HepG2 (cell line): ENCODE data around the gene PRR5L. TPM values are rescaled to one million over a fixed set of nuclear protein-coding genes. Genes with fewer than 3 reads are reported as not detected.

Experiments
- ATAC-seq: fragments of 200-7000 bp; cut with Tn5 transposase; 3 replicates; pipeline ENCODE4 v1.9.1; 2020; ENCODE audit warnings: mild to moderate bottlenecking, moderate library complexity
- BruUV-seq: library from RNA; stranded (reverse); fragments of 400-500 nt; replicated peaks from 2 replicates; lab custom pipeline; 2021; lab: Mats Ljungman, UMichigan
- CTCF ChIA-PET: fragments of 300-600 bp; formaldehyde crosslinking; extraction: SDS; loops from one replicate; lab custom pipeline; 2021; ENCODE audit warnings: low total read pairs, inconsistent platforms, low intra/inter-chr PET ratio; lab: Yijun Ruan, JAX
- POLR2A ChIA-PET: fragments of 350-600 bp; sonication (Branson Sonifier 250); formaldehyde crosslinking; loops from one replicate; lab custom pipeline; 2020; ENCODE audit warnings: antibody characterized with exemption, inconsistent platforms; lab: Yijun Ruan, JAX
- DNase-seq: peaks from one replicate; pipeline ENCODE4 v3.0.0-alpha.2; 2015; ENCODE audit warnings: low spot score
- FAIRE-seq: peaks from 3 replicates; lab custom pipeline; 2011; peaks lifted over from hg19 to GRCh38; lab: Jason Lieb, UNC
- H2AFZ ChIP-seq: one replicate; pipeline ENCODE4 v1.6.1; 2011; ENCODE audit warnings: low read length, inconsistent platforms
- H3K27ac ChIP-seq: fragments of 300-600 bp; 3 replicates; pipeline ENCODE4 v1.8.0; 2011; ENCODE audit warnings: mixed run types, mild to moderate bottlenecking, mixed read lengths, low read length, inconsistent platforms; ENCODE audit not compliant: insufficient read depth; ENCODE audit errors: extremely low read length
- H3K27me3 ChIP-seq, 2 experiments: fragments of 200-600 bp in 1 of 2; 2 replicates in 1 of 2; 3 replicates in 1 of 2; pipeline versions ENCODE4 v1.6.0 to v1.8.0; 2011; ENCODE audit warnings: low read length in 2 of 2, mild to moderate bottlenecking in 2 of 2, moderate library complexity in 2 of 2, inconsistent platforms in 1 of 2; ENCODE audit not compliant: insufficient read depth in 2 of 2, control insufficient read depth in 1 of 2
- H3K36me3 ChIP-seq, 2 experiments: fragments of 200-600 bp in 1 of 2; replicated peaks in 1 of 2; 2 replicates in 1 of 2; 3 replicates in 1 of 2; pipeline versions ENCODE4 v1.5.1 to v1.8.0; 2011; ENCODE audit warnings: low read length in 2 of 2, inconsistent platforms in 1 of 2; ENCODE audit not compliant: insufficient read depth in 2 of 2, control insufficient read depth in 1 of 2
- H3K4me1 ChIP-seq: 2 replicates; pipeline ENCODE4 v1.5.1; 2012; ENCODE audit warnings: low read length, inconsistent platforms; ENCODE audit not compliant: insufficient read depth
- H3K4me2 ChIP-seq: 2 replicates; pipeline ENCODE4 v1.6.0; 2011; ENCODE audit warnings: low read depth, low read length, inconsistent platforms
- H3K4me3 ChIP-seq, 3 experiments: fragments of 200-600 bp in 1 of 3; sonication (generic), shearing (Covaris generic) in 1 of 3; replicated peaks in 1 of 3; 2 replicates each; pipeline ENCODE4 v1.5.1; 2011 to 2016; ENCODE audit warnings: low read length in 3 of 3, inconsistent platforms in 2 of 3, low read depth in 2 of 3, mild to moderate bottlenecking in 2 of 3, control low read depth in 1 of 3, mixed read lengths in 1 of 3; ENCODE audit not compliant: insufficient read depth in 1 of 3
- H3K79me2 ChIP-seq: one replicate; pipeline ENCODE4 v1.6.1; 2011; ENCODE audit warnings: low read length, inconsistent platforms; ENCODE audit not compliant: insufficient read depth
- H3K9ac ChIP-seq: 2 replicates; pipeline ENCODE4 v1.6.0; 2011; ENCODE audit warnings: mild to moderate bottlenecking, low read depth, low read length, inconsistent platforms; ENCODE audit not compliant: insufficient read depth
- H3K9me3 ChIP-seq: 2 replicates; pipeline ENCODE4 v1.5.1; 2012; ENCODE audit warnings: mild to moderate bottlenecking, low read length
- H4K20me1 ChIP-seq: 2 replicates; pipeline ENCODE4 v1.6.0; 2011; ENCODE audit warnings: inconsistent platforms, mild to moderate bottlenecking, low read length, moderate library complexity; ENCODE audit not compliant: insufficient read depth
- EHMT2 ChIP-seq: fragments of 200-600 bp; sonication (generic); IDR thresholded peaks from 2 replicates; pipeline ENCODE4 v1.7.0; 2017; ENCODE audit warnings: antibody characterized with exemption, low read depth, low read length, borderline replicate concordance
- ETV5 ChIP-seq: IDR thresholded peaks from 2 replicates; pipeline ENCODE4 v1.6.1; 2018; ENCODE audit warnings: missing biosample characterization, missing genetic modification reagents, inconsistent platforms, borderline replicate concordance
- HDAC2 ChIP-seq: sonication (generic); formaldehyde crosslinking; IDR thresholded peaks from 2 replicates; pipeline ENCODE4 v1.4.0; 2020; ENCODE audit warnings: missing genetic modification reagents
- MBNL3 ChIP-seq: fragments of 250-450 bp; sonication (Bioruptor Pico); conservative IDR thresholded peaks from 2 replicates; pipeline ENCODE4 v1.8.0; 2022; ENCODE audit warnings: mild to moderate bottlenecking, inconsistent platforms
- NCOA1 ChIP-seq: sonication (generic); formaldehyde crosslinking; IDR thresholded peaks from 2 replicates; pipeline ENCODE4 v1.9.0; 2021; ENCODE audit warnings: missing genetic modification reagents
- NR2F6 ChIP-seq, 2 experiments: IDR thresholded peaks; 2 replicates each; pipeline ENCODE4 v1.6.1; 2016; ENCODE audit warnings: antibody characterized with exemption in 1 of 2, mild to moderate bottlenecking in 1 of 2
- RBM39 ChIP-seq: fragments of 200-400 bp; formaldehyde crosslinking; IDR thresholded peaks from one replicate; pipeline ENCODE4 v1.6.1; 2018; ENCODE audit warnings: antibody characterized with exemption, mild to moderate bottlenecking, low read depth, low read length; ENCODE audit not compliant: poor library complexity, severe bottlenecking
- ZNF614 ChIP-seq: IDR thresholded peaks from 2 replicates; pipeline ENCODE4 v1.6.1; 2018; ENCODE audit warnings: missing biosample characterization, missing genetic modification reagents, inconsistent platforms, borderline replicate concordance
- ZNF652 ChIP-seq: IDR thresholded peaks from 2 replicates; pipeline ENCODE4 v1.6.1; 2016; ENCODE audit warnings: low read depth, borderline replicate concordance
- ZNF788 ChIP-seq: sonication (generic); formaldehyde crosslinking; IDR thresholded peaks from 2 replicates; pipeline ENCODE4 v1.5.0; 2020; ENCODE audit warnings: mild to moderate bottlenecking, missing genetic modification reagents, borderline replicate concordance
- ZNF790 ChIP-seq: sonication (generic); formaldehyde crosslinking; IDR thresholded peaks from 2 replicates; pipeline ENCODE4 v1.8.0; 2022; ENCODE audit warnings: missing genetic modification reagents, mild to moderate bottlenecking, borderline replicate concordance
- WGBS: methylation state at CpG from one replicate; pipeline ENCODE4 v1.1.6; 2017; ENCODE audit warnings: low lambda C conversion rate; 5-methylcytosine and 5-hydroxymethylcytosine counted together
- in situ Hi-C: cut with HindIII; loops from 2 replicates; pipeline ENCODE4 v1.10.0; 2017; ENCODE audit warnings: low pct_unique_long_range_greater_than_20kb; ENCODE audit not compliant: extremely low pct_ligation_motif_present
- intact Hi-C: fragments of 100-400 bp; cut with micrococcal nuclease; formaldehyde crosslinking; loops from one replicate; pipeline ENCODE4 v1.10.0; 2022; ENCODE audit not compliant: unreplicated experiment
- polyA plus RNA-seq, 8 experiments: library from polyadenylated mRNA; depleted of rRNA in 3 of 8; stranded (reverse) in 7 of 8; unstranded in 1 of 8; fragments of >200 nt; fragmentation: Illumina TruSeq in 4 of 8; extraction: Trizol in 4 of 8; gene quantifications; 2 replicates each; pipeline versions ENCODE4 v1.2.1 to v1.2.3, GENCODE V29; 2011 to 2016; ENCODE audit warnings: low read depth in 4 of 8, missing spikeins in 1 of 8, mixed read lengths in 1 of 8; ENCODE audit not compliant: insufficient read depth in 1 of 8
- total RNA-seq, 5 experiments: library from RNA; depleted of rRNA; stranded (reverse); fragments of >200 nt; fragmentation: Illumina TruSeq; extraction: Trizol; gene quantifications; 2 replicates each; pipeline ENCODE4 v1.2.3, GENCODE V29; 2016; ENCODE audit warnings: low read depth in 1 of 5
- TF ChIP-seq, protein P1 (sequence below): sonication (generic); formaldehyde crosslinking; IDR thresholded peaks from 2 replicates; pipeline ENCODE4; 2020; ENCODE audit warnings: missing genetic modification reagents, mild to moderate bottlenecking, borderline replicate concordance
- TF ChIP-seq, protein P2 (sequence below): sonication (generic); formaldehyde crosslinking; IDR thresholded peaks from 2 replicates; pipeline ENCODE4 v1.4.0; 2020; ENCODE audit warnings: missing genetic modification reagents, borderline replicate concordance
- TF ChIP-seq, protein P3 (sequence below): sonication (generic); formaldehyde crosslinking; IDR thresholded peaks from 2 replicates; pipeline ENCODE4 v1.4.0; 2020; ENCODE audit warnings: mild to moderate bottlenecking, missing genetic modification reagents
- TF ChIP-seq, protein P4 (sequence below): sonication (generic); formaldehyde crosslinking; IDR thresholded peaks from 2 replicates; pipeline ENCODE4 v1.4.0; 2020; ENCODE audit warnings: missing genetic modification reagents

The PRR5L gene
- total and polyA plus RNA-seq, 2 of the 13 experiments (the other 11 are each of a cell fraction or from before 2014, with no cell fraction given), result 0.16 TPM; not detected in 1

DNA sequence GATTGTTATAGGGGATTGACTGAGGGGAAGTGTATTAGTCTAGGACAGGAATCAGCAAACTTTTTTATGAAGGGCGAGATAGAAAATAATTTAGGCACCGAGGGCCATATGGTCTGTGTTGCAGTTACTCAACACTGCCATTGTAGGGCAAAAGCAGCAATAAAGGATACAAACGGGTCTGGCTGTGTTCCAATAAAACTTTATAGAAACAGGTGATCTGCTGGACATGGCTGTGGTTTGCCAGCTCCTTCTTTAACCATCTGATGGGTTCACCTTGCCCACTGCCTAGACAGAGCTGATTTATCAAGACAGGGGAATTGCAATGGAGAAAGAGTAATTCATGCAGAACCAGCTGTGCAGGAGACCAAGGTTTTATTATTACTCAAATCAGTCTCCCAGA lies 20.0 kb downstream of the PRR5L start (continued):
- TF ChIP-seq RBM39, result no peak
- no peak for TF ChIP-seq ZNF614 (CRISPR knock-in tag)
- TF ChIP-seq EHMT2, result no peak
- TF ChIP-seq ZNF788, result no peak
- TF ChIP-seq ETV5 (CRISPR knock-in tag), result no peak
- TF ChIP-seq ZNF652, result no peak
- TF ChIP-seq MBNL3, result no peak
- no peak for TF ChIP-seq NR2F6 (IDR thresholded peaks at IDR 0.05)
- no peak for TF ChIP-seq NR2F6 (CRISPR knock-in tag; IDR thresholded peaks at IDR 0.05)
- TF ChIP-seq ZNF790 (CRISPR knock-in tag), result no peak

DNA sequence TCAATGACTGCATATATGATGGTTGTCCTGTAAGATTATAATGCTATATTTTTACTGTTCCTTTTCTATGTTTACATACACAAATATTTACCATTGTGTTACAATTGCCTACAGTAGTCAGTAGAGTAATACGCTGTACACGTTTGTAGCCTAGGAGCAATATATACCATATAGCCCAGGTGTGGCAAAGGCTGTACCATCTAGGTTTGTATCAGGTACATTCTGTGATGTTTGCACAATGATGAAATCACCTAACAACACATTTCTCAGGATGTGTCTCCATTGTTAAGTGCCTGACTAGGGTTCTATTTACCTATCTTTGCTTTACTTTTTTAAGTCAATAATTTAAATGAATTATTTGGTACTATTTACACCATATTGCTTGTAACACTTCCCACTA lies 21.9 kb downstream of the PRR5L start:
- ChIA-PET CTCF (no interaction called here), POLR2A (no interaction called here)
- Histone ChIP-seq H3K4me1 (no peaks in the 10 kb centered on the region), H3K79me2 (no peaks in the 10 kb centered on the region), H3K4me3 (no peak overlapping the region), H3K9me3 (no peaks in the 10 kb centered on the region), H3K27ac (no peak overlapping the region), H3K4me2 (no peak overlapping the region), H3K9ac (no peak overlapping the region), H4K20me1 (no peaks in the 10 kb centered on the region), H3K36me3 (no peaks in the 10 kb centered on the region), H3K27me3 (peaks cover 2 to 23% of the 10 kb centered on the region in 2 experiments; a peak in 2 of 5 replicates), H2AFZ (no peak overlapping the region)
- in situ Hi-C loops (no loop called here), intact Hi-C loops (no loop called here)
- FAIRE-seq (no peak), ATAC-seq (no peak), DNase-seq (no peak)
- 0% methylated on average over 2 of the region's 2 CpGs for WGBS
- no TSS peak for BruUV-seq
- TF ChIP-seq, protein P1, sequence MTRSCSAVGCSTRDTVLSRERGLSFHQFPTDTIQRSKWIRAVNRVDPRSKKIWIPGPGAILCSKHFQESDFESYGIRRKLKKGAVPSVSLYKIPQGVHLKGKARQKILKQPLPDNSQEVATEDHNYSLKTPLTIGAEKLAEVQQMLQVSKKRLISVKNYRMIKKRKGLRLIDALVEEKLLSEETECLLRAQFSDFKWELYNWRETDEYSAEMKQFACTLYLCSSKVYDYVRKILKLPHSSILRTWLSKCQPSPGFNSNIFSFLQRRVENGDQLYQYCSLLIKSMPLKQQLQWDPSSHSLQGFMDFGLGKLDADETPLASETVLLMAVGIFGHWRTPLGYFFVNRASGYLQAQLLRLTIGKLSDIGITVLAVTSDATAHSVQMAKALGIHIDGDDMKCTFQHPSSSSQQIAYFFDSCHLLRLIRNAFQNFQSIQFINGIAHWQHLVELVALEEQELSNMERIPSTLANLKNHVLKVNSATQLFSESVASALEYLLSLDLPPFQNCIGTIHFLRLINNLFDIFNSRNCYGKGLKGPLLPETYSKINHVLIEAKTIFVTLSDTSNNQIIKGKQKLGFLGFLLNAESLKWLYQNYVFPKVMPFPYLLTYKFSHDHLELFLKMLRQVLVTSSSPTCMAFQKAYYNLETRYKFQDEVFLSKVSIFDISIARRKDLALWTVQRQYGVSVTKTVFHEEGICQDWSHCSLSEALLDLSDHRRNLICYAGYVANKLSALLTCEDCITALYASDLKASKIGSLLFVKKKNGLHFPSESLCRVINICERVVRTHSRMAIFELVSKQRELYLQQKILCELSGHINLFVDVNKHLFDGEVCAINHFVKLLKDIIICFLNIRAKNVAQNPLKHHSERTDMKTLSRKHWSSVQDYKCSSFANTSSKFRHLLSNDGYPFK (CRISPR knock-in tag), result no peak
- TF ChIP-seq, protein P2, sequence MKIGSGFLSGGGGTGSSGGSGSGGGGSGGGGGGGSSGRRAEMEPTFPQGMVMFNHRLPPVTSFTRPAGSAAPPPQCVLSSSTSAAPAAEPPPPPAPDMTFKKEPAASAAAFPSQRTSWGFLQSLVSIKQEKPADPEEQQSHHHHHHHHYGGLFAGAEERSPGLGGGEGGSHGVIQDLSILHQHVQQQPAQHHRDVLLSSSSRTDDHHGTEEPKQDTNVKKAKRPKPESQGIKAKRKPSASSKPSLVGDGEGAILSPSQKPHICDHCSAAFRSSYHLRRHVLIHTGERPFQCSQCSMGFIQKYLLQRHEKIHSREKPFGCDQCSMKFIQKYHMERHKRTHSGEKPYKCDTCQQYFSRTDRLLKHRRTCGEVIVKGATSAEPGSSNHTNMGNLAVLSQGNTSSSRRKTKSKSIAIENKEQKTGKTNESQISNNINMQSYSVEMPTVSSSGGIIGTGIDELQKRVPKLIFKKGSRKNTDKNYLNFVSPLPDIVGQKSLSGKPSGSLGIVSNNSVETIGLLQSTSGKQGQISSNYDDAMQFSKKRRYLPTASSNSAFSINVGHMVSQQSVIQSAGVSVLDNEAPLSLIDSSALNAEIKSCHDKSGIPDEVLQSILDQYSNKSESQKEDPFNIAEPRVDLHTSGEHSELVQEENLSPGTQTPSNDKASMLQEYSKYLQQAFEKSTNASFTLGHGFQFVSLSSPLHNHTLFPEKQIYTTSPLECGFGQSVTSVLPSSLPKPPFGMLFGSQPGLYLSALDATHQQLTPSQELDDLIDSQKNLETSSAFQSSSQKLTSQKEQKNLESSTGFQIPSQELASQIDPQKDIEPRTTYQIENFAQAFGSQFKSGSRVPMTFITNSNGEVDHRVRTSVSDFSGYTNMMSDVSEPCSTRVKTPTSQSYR (CRISPR knock-in tag), result no peak
- TF ChIP-seq HDAC2 (no peak), NCOA1 (CRISPR knock-in tag) (no peak)
- TF ChIP-seq, protein P3, sequence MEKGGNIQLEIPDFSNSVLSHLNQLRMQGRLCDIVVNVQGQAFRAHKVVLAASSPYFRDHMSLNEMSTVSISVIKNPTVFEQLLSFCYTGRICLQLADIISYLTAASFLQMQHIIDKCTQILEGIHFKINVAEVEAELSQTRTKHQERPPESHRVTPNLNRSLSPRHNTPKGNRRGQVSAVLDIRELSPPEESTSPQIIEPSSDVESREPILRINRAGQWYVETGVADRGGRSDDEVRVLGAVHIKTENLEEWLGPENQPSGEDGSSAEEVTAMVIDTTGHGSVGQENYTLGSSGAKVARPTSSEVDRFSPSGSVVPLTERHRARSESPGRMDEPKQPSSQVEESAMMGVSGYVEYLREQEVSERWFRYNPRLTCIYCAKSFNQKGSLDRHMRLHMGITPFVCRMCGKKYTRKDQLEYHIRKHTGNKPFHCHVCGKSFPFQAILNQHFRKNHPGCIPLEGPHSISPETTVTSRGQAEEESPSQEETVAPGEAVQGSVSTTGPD, result no peak
- TF ChIP-seq, protein P4, sequence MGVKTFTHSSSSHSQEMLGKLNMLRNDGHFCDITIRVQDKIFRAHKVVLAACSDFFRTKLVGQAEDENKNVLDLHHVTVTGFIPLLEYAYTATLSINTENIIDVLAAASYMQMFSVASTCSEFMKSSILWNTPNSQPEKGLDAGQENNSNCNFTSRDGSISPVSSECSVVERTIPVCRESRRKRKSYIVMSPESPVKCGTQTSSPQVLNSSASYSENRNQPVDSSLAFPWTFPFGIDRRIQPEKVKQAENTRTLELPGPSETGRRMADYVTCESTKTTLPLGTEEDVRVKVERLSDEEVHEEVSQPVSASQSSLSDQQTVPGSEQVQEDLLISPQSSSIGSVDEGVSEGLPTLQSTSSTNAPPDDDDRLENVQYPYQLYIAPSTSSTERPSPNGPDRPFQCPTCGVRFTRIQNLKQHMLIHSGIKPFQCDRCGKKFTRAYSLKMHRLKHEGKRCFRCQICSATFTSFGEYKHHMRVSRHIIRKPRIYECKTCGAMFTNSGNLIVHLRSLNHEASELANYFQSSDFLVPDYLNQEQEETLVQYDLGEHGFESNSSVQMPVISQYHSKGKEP (CRISPR knock-in tag), result no peak
